K562 (cell line): ENCODE data around the gene TGM1. TPM values are rescaled to one million over a fixed set of nuclear protein-coding genes. Genes with fewer than 3 reads are reported as not detected.

ENCODE experiments used
- ARID2 ChIP-seq: fragments of 450-650 bp; IDR thresholded peaks from 2 replicates; pipeline ENCODE4 v1.6.1; 2017; ENCODE audit warnings: antibody characterized with exemption, mild to moderate bottlenecking
- BACH1 ChIP-seq: fragments of 200-800 bp; sonication (Bioruptor generic); IDR thresholded peaks from 2 replicates; pipeline ENCODE4 v1.6.1; 2016; ENCODE audit warnings: missing genetic modification characterization, missing compliant biosample characterization
- CBX1 ChIP-seq: sonication (generic); IDR thresholded peaks from 2 replicates; pipeline ENCODE4 v1.6.1; 2016; ENCODE audit warnings: antibody characterized with exemption, low read depth, mild to moderate bottlenecking
- SMARCA4 ChIP-seq: fragments of 450-650 bp; IDR thresholded peaks from 2 replicates; pipeline ENCODE4 v1.6.1; 2016
- polyA plus RNA-seq, 8 experiments: library from polyadenylated mRNA; depleted of rRNA in 4 of 8; stranded (reverse) in 5 of 8; unstranded in 3 of 8; fragments of >200 nt; fragmentation: Nextera tagmentation in 2 of 8; fragmentation: Illumina TruSeq in 1 of 8; extraction: Ambion mirVana in 2 of 8; extraction: Trizol in 1 of 8; gene quantifications; 2 replicates each; pipeline versions ENCODE4 v1.2.1 to v1.2.3, GENCODE V29; 2011 to 2014; ENCODE audit warnings: inconsistent platforms in 1 of 8, missing spikeins in 1 of 8
- total RNA-seq, 7 experiments: library from RNA; depleted of rRNA in 6 of 7; stranded (reverse); fragments of >200 nt in 6 of 7; fragmentation: Illumina TruSeq in 2 of 7; extraction: Trizol in 2 of 7; gene quantifications; 2 replicates each; pipeline versions ENCODE4 v1.2.1 to v1.2.3, GENCODE V29; 2011 to 2021; ENCODE audit warnings: low replicate concordance in 1 of 7
- TF ChIP-seq, protein P1 (sequence below), 2 experiments: fragments of 450-650 bp; IDR thresholded peaks; 2 replicates each; pipeline ENCODE4 v1.6.1; 2016; ENCODE audit warnings: mild to moderate bottlenecking in 2 of 2, borderline replicate concordance in 1 of 2, low read depth in 1 of 2, moderate library complexity in 1 of 2
- TF ChIP-seq, protein P2 (sequence below): fragments of 250-450 bp; sonication (Bioruptor Pico); IDR thresholded peaks from 2 replicates; pipeline ENCODE4 v1.4.0; 2020; ENCODE audit warnings: mild to moderate bottlenecking
- TF ChIP-seq, protein P3 (sequence below): fragments of 450-650 bp; IDR thresholded peaks from 2 replicates; pipeline ENCODE4 v1.7.1; 2018; ENCODE audit warnings: mild to moderate bottlenecking, low read depth; ENCODE audit not compliant: partially characterized antibody

Gene TGM1
- total and polyA plus RNA-seq, 9 of the 15 experiments (the other 6 are each of a cell fraction or from before 2014, with no cell fraction given) = 0.13 to 4.4 (median 0.88) TPM

DNA sequence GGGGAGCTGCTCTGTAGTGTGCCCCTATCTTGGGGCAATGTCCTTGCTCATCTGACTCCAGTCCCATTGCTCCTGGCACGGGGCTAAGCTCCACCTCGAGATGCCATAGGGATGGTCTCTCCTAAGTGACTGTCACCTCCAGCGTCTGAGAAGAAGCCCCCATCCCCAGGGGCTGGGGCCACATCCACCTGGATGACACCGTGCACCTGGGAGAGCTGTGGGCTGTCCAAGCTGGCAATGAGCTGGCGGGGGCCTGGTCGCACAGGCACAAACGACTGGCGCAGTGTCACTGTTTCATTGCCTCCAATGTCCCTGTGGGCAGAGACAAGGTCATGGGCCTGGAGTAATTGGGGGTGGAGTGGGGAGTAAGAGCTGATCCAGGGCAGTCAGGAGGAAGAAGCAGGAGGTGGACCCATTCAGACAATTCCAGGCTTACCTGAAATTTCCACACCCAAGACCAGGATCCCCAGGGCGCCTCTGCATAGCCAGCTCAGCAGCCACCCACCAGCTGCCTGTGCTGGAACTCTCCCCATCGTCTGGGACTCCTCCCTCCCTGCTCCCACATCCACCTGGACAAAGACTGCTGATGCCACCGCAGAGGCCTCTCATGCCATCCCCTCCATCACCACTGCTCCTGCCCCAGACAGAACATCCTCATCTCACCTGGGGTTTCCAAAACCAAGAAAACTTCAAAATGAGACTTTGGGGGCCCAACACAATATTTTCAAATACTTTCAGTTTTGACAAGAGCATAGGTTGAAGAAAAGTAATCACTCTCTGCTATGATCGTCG is 13.6 kb downstream of the TGM1 start (continued):
- TF ChIP-seq, protein P1, sequence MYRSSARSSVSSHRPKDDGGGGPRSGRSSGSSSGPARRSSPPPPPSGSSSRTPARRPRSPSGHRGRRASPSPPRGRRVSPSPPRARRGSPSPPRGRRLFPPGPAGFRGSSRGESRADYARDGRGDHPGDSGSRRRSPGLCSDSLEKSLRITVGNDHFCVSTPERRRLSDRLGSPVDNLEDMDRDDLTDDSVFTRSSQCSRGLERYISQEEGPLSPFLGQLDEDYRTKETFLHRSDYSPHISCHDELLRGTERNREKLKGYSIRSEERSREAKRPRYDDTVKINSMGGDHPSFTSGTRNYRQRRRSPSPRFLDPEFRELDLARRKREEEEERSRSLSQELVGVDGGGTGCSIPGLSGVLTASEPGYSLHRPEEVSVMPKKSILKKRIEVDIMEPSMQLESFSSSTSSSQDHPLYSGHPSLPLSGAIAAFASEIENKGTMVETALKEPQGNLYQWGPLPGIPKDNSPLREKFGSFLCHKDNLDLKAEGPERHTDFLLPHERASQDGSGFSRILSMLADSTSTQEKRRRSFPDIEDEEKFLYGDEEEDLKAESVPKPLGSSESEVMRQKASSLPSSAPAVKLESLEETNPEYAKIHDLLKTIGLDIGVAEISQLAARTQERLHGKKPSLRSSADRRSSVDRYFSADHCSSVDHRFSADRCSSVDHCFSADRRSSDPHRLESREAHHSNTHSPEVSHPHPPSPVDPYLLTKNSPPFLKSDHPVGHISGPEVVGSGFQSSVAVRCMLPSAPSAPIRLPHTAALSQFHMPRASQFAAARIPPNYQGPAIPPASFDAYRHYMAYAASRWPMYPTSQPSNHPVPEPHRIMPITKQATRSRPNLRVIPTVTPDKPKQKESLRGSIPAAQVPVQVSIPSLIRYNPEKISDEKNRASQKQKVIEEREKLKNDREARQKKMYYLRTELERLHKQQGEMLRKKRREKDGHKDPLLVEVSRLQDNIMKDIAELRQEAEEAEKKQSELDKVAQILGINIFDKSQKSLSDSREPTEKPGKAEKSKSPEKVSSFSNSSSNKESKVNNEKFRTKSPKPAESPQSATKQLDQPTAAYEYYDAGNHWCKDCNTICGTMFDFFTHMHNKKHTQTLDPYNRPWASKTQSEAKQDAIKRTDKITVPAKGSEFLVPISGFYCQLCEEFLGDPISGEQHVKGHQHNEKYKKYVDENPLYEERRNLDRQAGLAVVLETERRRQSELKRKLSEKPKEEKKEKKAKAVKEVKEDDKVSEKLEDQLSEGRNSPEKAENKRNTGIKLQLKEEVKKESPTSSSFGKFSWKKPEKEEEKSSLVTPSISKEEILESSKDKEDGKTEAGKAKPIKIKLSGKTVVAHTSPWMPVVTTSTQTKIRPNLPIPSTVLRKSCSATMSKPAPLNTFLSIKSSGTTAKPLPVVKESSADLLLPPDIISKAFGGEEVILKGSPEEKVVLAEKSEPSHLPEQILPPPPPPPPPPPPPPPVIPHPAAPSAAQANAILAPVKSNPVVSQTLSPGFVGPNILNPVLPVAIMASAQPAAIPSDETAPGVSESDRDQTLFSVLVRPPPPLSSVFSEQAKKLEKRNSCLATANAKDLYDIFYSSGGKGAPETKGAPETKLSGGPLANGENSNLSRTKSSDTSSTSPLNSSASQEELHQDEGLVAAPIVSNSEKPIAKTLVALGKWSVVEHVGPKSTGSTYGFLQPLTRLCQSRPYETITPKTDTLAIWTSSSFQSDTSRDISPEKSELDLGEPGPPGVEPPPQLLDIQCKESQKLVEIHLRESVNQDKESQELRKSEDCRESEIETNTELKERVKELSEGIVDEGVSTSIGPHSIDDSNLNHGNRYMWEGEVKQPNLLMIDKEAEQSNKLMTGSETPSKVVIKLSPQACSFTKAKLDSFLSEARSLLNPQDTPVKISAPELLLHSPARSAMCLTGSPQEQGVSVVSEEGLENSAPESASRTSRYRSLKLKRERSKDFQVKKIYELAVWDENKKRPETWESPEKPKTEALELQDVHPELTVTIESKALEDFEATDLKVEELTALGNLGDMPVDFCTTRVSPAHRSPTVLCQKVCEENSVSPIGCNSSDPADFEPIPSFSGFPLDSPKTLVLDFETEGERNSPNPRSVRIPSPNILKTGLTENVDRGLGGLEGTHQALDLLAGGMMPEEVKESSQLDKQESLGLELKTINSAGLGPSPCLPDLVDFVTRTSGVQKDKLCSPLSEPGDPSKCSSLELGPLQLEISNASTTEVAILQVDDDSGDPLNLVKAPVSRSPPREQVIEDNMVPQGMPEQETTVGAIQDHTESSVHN (IDR thresholded peaks at IDR 0.05; ENCODE audit: borderline replicate concordance in 1 of 2, low read depth in 1 of 2) = no peak
- TF ChIP-seq, protein P2, sequence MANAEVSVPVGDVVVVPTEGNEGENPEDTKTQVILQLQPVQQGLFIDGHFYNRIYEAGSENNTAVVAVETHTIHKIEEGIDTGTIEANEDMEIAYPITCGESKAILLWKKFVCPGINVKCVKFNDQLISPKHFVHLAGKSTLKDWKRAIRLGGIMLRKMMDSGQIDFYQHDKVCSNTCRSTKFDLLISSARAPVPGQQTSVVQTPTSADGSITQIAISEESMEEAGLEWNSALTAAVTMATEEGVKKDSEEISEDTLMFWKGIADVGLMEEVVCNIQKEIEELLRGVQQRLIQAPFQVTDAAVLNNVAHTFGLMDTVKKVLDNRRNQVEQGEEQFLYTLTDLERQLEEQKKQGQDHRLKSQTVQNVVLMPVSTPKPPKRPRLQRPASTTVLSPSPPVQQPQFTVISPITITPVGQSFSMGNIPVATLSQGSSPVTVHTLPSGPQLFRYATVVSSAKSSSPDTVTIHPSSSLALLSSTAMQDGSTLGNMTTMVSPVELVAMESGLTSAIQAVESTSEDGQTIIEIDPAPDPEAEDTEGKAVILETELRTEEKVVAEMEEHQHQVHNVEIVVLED (CRISPR knock-in tag) = no peak
- TF ChIP-seq SMARCA4 (no peak), ARID2 (no peak), CBX1 (no peak), BACH1 (tag) (no peak)
- TF ChIP-seq, protein P3, sequence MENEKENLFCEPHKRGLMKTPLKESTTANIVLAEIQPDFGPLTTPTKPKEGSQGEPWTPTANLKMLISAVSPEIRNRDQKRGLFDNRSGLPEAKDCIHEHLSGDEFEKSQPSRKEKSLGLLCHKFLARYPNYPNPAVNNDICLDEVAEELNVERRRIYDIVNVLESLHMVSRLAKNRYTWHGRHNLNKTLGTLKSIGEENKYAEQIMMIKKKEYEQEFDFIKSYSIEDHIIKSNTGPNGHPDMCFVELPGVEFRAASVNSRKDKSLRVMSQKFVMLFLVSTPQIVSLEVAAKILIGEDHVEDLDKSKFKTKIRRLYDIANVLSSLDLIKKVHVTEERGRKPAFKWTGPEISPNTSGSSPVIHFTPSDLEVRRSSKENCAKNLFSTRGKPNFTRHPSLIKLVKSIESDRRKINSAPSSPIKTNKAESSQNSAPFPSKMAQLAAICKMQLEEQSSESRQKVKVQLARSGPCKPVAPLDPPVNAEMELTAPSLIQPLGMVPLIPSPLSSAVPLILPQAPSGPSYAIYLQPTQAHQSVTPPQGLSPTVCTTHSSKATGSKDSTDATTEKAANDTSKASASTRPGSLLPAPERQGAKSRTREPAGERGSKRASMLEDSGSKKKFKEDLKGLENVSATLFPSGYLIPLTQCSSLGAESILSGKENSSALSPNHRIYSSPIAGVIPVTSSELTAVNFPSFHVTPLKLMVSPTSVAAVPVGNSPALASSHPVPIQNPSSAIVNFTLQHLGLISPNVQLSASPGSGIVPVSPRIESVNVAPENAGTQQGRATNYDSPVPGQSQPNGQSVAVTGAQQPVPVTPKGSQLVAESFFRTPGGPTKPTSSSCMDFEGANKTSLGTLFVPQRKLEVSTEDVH = no peak
